Stimulated activated CD4-positive, alpha-beta T cell treated with anti-CD3 and anti-CD28 coated beads, Interleukin-2, amount 100 ng/mL, for 24 hours (primary cell): ENCODE results near the gene CCDC157.

Source experiments
- DNase-seq, 2 donors: peaks; one replicate each; pipeline ENCODE4 v3.0.0-alpha.2; 2020

Gene CCDC157

GRCh38 chr22:30416837-30417236 is 60.0 kb downstream of the CCDC157 start:
- no peak for DNase-seq

- no peak for DNase-seq
Measured at GRCh38 chr22:30420347-30421125, 63.7 kb downstream of the CCDC157 start.

- no peak for DNase-seq
Measured at GRCh38 chr22:30421695-30422480, 65.1 kb downstream of the CCDC157 start.

- DNase-seq = peak; percentile 54 to 63
Measured at GRCh38 chr22:30422481-30423300, 65.9 kb downstream of the CCDC157 start.

GRCh38 chr22:30423301-30423958 is 66.6 kb downstream of the CCDC157 start:
- DNase-seq = peak; percentile 66 to 68

- DNase-seq = peak; percentile 98
Measured at GRCh38 chr22:30423959-30424533, 67.2 kb downstream of the CCDC157 start.

- DNase-seq = peak; percentile 25 to 32
Measured at GRCh38 chr22:30424534-30425326, 67.9 kb downstream of the CCDC157 start.

GRCh38 chr22:30425327-30425615 is 68.5 kb downstream of the CCDC157 start:
- no peak for DNase-seq

- DNase-seq = peak; percentile 59 to 62
Measured at GRCh38 chr22:30425616-30426387, 69.0 kb downstream of the CCDC157 start, which contains the start of gene MTFP1. Gene MTFP1, plus strand, starts transcription at chr22:30425768. Its CDS starts 112 bp downstream, at chr22:30425880.
